GM11168 (cell line): ENCODE data around the gene DCST2.

Experiments used
- in situ Hi-C: fragments of 300-500 bp; cut with MboI; formaldehyde crosslinking; loops from one replicate; pipeline ENCODE4 v1.12.0; 2022; ENCODE audit warnings: low sequenced_read_pairs; ENCODE audit not compliant: unreplicated experiment

The DCST2 gene

GRCh38 chr1:155012026-155012546, 21.5 kb downstream of the DCST2 start:
- in situ Hi-C loops = no loop called here

- in situ Hi-C loops = no loop called here
Observed at GRCh38 chr1:155011437-155012025, 22.1 kb downstream of the DCST2 start.

GRCh38 chr1:155011004-155011416, 22.6 kb downstream of the DCST2 start:
- in situ Hi-C loops = no loop called here

GRCh38 chr1:155010211-155010918, 23.2 kb downstream of the DCST2 start:
- in situ Hi-C loops = no loop called here

- in situ Hi-C loops = no loop called here
Observed at GRCh38 chr1:155009742-155010141, 23.8 kb downstream of the DCST2 start.

GRCh38 chr1:155009221-155009711, 24.3 kb downstream of the DCST2 start:
- in situ Hi-C loops = no loop called here

- in situ Hi-C loops = no loop called here
Observed at GRCh38 chr1:155008015-155008941, 25.3 kb downstream of the DCST2 start.

GRCh38 chr1:155007251-155007828, 26.2 kb downstream of the DCST2 start:
- in situ Hi-C loops = no loop called here

GRCh38 chr1:155006601-155007101, 26.9 kb downstream of the DCST2 start:
- in situ Hi-C loops = no loop called here

- in situ Hi-C loops = no loop called here
Observed at GRCh38 chr1:155005076-155006011, 28.2 kb downstream of the DCST2 start.

GRCh38 chr1:155004352-155005075, 29.1 kb downstream of the DCST2 start:
- in situ Hi-C loops = no loop called here

- in situ Hi-C loops = no loop called here
Observed at GRCh38 chr1:155003766-155004351, 29.7 kb downstream of the DCST2 start.

- in situ Hi-C loops = no loop called here
Observed at GRCh38 chr1:155003227-155003765, 30.3 kb downstream of the DCST2 start.

GRCh38 chr1:155002464-155003226, 30.9 kb downstream of the DCST2 start, which contains the start of gene ZBTB7B:
Gene ZBTB7B, plus strand, starts transcription at chr1:155002802. Its CDS starts 11,859 bp downstream, at chr1:155014661.
- in situ Hi-C loops = no loop called here

GRCh38 chr1:155001675-155002463, 31.7 kb downstream of the DCST2 start:
- in situ Hi-C loops = no loop called here

- in situ Hi-C loops = no loop called here
Observed at GRCh38 chr1:155001425-155001674, 32.2 kb downstream of the DCST2 start.
